H9 (cell line): ENCODE results near the gene RABGAP1L. TPM values are rescaled to one million over a fixed set of nuclear protein-coding genes. Genes with fewer than 3 reads are reported as not detected.

Source experiments
- DNase-seq: peaks from one replicate; pipeline ENCODE4 v3.0.0-alpha.2; 2017
- H2AFZ ChIP-seq: one replicate; pipeline ENCODE4 v1.6.1; 2013; ENCODE audit warnings: mild to moderate bottlenecking, low read length, control low read depth, moderate library complexity
- H2AK5ac ChIP-seq: 2 replicates; pipeline ENCODE4 v1.6.1; 2013; ENCODE audit warnings: low read length, control low read depth, mixed read lengths; ENCODE audit not compliant: insufficient read length
- H2BK120ac ChIP-seq: one replicate; pipeline ENCODE4 v1.6.1; 2013; ENCODE audit warnings: low read depth, mild to moderate bottlenecking, low read length, control low read depth, inconsistent platforms; ENCODE audit not compliant: poor library complexity, severe bottlenecking
- H2BK12ac ChIP-seq: 2 replicates; pipeline ENCODE4 v1.6.1; 2013; ENCODE audit warnings: low read length, control low read depth, mixed read lengths, low read depth; ENCODE audit not compliant: insufficient read length
- H2BK15ac ChIP-seq: 2 replicates; pipeline ENCODE4 v1.6.1; 2013; ENCODE audit warnings: low read depth, low read length, control low read depth
- H2BK20ac ChIP-seq: one replicate; pipeline ENCODE4 v1.6.1; 2013; ENCODE audit warnings: low read depth, mild to moderate bottlenecking, low read length, control low read depth, inconsistent platforms; ENCODE audit not compliant: poor library complexity, severe bottlenecking
- H2BK5ac ChIP-seq: 2 replicates; pipeline ENCODE4 v1.6.1; 2013; ENCODE audit warnings: low read length, control low read depth, mixed read lengths; ENCODE audit not compliant: insufficient read length
- H3K14ac ChIP-seq: 2 replicates; pipeline ENCODE4 v1.6.1; 2013; ENCODE audit warnings: low read length, control low read depth; ENCODE audit not compliant: insufficient read depth
- H3K18ac ChIP-seq: 2 replicates; pipeline ENCODE4 v1.6.1; 2013; ENCODE audit warnings: low read depth, mild to moderate bottlenecking, mixed read lengths, low read length, control low read depth; ENCODE audit not compliant: insufficient read length
- H3K23ac ChIP-seq: 2 replicates; pipeline ENCODE4 v1.6.1; 2013; ENCODE audit warnings: low read length, control low read depth, mixed read lengths, low read depth; ENCODE audit not compliant: insufficient read length
- H3K23me2 ChIP-seq: 2 replicates; pipeline ENCODE4 v1.6.1; 2013; ENCODE audit warnings: low read depth, mild to moderate bottlenecking, mixed read lengths, low read length, control low read depth; ENCODE audit not compliant: insufficient read length, poor library complexity, severe bottlenecking
- H3K27ac ChIP-seq: 2 replicates; pipeline ENCODE4 v1.5.1; 2013; ENCODE audit warnings: low read length, control low read depth, mixed read lengths, low read depth; ENCODE audit not compliant: insufficient read length
- H3K27me3 ChIP-seq: 2 replicates; pipeline ENCODE4 v1.6.1; 2013; ENCODE audit warnings: low read length, control low read depth, inconsistent platforms; ENCODE audit not compliant: insufficient read depth
- H3K4ac ChIP-seq: 2 replicates; pipeline ENCODE4 v1.6.1; 2013; ENCODE audit warnings: low read depth, mild to moderate bottlenecking, control low read depth, inconsistent platforms, low read length, moderate library complexity
- H3K4me1 ChIP-seq: 2 replicates; pipeline ENCODE4 v1.6.1; 2013; ENCODE audit warnings: low read length, control low read depth, inconsistent platforms; ENCODE audit not compliant: insufficient read depth
- H3K4me2 ChIP-seq: 2 replicates; pipeline ENCODE4 v1.6.1; 2013; ENCODE audit warnings: low read length, control low read depth, mixed read lengths; ENCODE audit not compliant: insufficient read length, insufficient read depth
- H3K56ac ChIP-seq: 2 replicates; pipeline ENCODE4 v1.6.1; 2013; ENCODE audit warnings: low read depth, mild to moderate bottlenecking, mixed read lengths, low read length, control low read depth; ENCODE audit not compliant: insufficient read length
- H3K79me1 ChIP-seq: 2 replicates; pipeline ENCODE4 v1.6.1; 2013; ENCODE audit warnings: low read depth, mild to moderate bottlenecking, moderate library complexity, low read length, control low read depth, inconsistent platforms; ENCODE audit not compliant: insufficient read depth, poor library complexity, severe bottlenecking
- H3K79me2 ChIP-seq: 2 replicates; pipeline ENCODE4 v1.6.1; 2013; ENCODE audit warnings: low read length, control low read depth, inconsistent platforms; ENCODE audit not compliant: insufficient read depth
- H3K9ac ChIP-seq: 2 replicates; pipeline ENCODE4 v1.6.1; 2013; ENCODE audit warnings: low read length, control low read depth, mixed read lengths; ENCODE audit not compliant: insufficient read length; ENCODE audit errors: extremely low read depth
- H3K9me3 ChIP-seq: one replicate; pipeline ENCODE4 v1.6.1; 2013; ENCODE audit warnings: low read depth, low read length, inconsistent platforms; ENCODE audit not compliant: control insufficient read depth
- H3T11ph ChIP-seq: one replicate; pipeline ENCODE4 v1.6.1; 2013; ENCODE audit warnings: mild to moderate bottlenecking, low read length, control low read depth, inconsistent platforms
- H4K20me1 ChIP-seq: one replicate; pipeline ENCODE4 v1.6.1; 2013; ENCODE audit not compliant: control insufficient read depth, insufficient read length, insufficient read depth
- H4K5ac ChIP-seq: 2 replicates; pipeline ENCODE4 v1.6.1; 2013; ENCODE audit warnings: low read depth, mild to moderate bottlenecking, mixed read lengths, low read length, control low read depth; ENCODE audit not compliant: insufficient read length
- H4K8ac ChIP-seq: replicated peaks from 2 replicates; pipeline ENCODE4 v1.6.1; 2013; ENCODE audit warnings: low read length, control low read depth, mixed read lengths, low read depth; ENCODE audit not compliant: insufficient read length
- H4K91ac ChIP-seq: 2 replicates; pipeline ENCODE4 v1.6.1; 2013; ENCODE audit warnings: low read depth, mild to moderate bottlenecking, moderate library complexity, mixed read lengths, low read length, control low read depth; ENCODE audit not compliant: insufficient read length
- H3K27ac Mint-ChIP-seq, 3 experiments: 2 replicates in 2 of 3; 3 replicates in 1 of 3; pipeline ENCODE4 v1.8.0; 2020 to 2021; ENCODE audit warnings: mixed read lengths in 3 of 3, mild to moderate bottlenecking in 1 of 3, moderate library complexity in 1 of 3
- H3K27me3 Mint-ChIP-seq: 2 replicates; pipeline ENCODE4 v1.8.0; 2021; ENCODE audit warnings: low read depth, mild to moderate bottlenecking, moderate library complexity, mixed read lengths
- H3K36me3 Mint-ChIP-seq, 3 experiments: 2 replicates in 2 of 3; 3 replicates in 1 of 3; pipeline ENCODE4 v1.8.0; 2020 to 2021; ENCODE audit warnings: low read depth in 3 of 3, mixed read lengths in 3 of 3; ENCODE audit not compliant: insufficient read depth in 1 of 3
- H3K4me1 Mint-ChIP-seq, 2 experiments: 2 replicates each; pipeline ENCODE4 v1.8.0; 2020; ENCODE audit warnings: mixed read lengths in 2 of 2
- H3K4me3 Mint-ChIP-seq, 2 experiments: 2 replicates in 1 of 2; 3 replicates in 1 of 2; pipeline ENCODE4 v1.8.0; 2020 to 2021; ENCODE audit warnings: mild to moderate bottlenecking in 2 of 2, mixed read lengths in 2 of 2, moderate library complexity in 1 of 2
- H3K9me3 Mint-ChIP-seq, 2 experiments: 2 replicates in 1 of 2; 3 replicates in 1 of 2; pipeline ENCODE4 v1.8.0; 2020; ENCODE audit warnings: mild to moderate bottlenecking in 2 of 2, mixed read lengths in 2 of 2, moderate library complexity in 1 of 2
- CTCF ChIP-seq: fragments of 200-600 bp; sonication (generic); conservative IDR thresholded peaks from 3 replicates; pipeline ENCODE4 v1.8.0; 2021; ENCODE audit warnings: antibody characterized with exemption, mild to moderate bottlenecking
- WGBS: extraction: QIAGEN DNeasy Blood & Tissue Kit; methylation state at CpG from one replicate; pipeline ENCODE4 v1.1.7; 2013; ENCODE audit warnings: missing lambda C conversion rate, low lambda C conversion rate, mixed read lengths; ENCODE audit not compliant: insufficient read length; ENCODE audit errors: extremely low coverage; 5-methylcytosine and 5-hydroxymethylcytosine counted together
- total RNA-seq: library from RNA; stranded (reverse); gene quantifications from 2 replicates; pipeline ENCODE4 v1.2.1, GENCODE V29; 2021

RABGAP1L gene
- total RNA-seq, 1 experiment from 2014 or later: 147 TPM

- no peaks in the 10 kb centered on the region for H3K27me3 ChIP-seq
- DNase-seq: peak; percentile 68
- H3K4me3 Mint-ChIP-seq: no peak overlapping the region
- H3T11ph ChIP-seq: no peak overlapping the region
- no peak overlapping the region for H3K14ac ChIP-seq
- H3K27ac ChIP-seq: no peak overlapping the region
- H4K8ac ChIP-seq: no peak overlapping the region
- no peak overlapping the region for H2BK120ac ChIP-seq
- H3K9me3 Mint-ChIP-seq: peaks cover 11 to 12% of the 10 kb centered on the region in 2 experiments; a peak in 4 of 5 replicates
- H3K9ac ChIP-seq: no peak overlapping the region
- no peak overlapping the region for H3K23ac ChIP-seq
- no peaks in the 10 kb centered on the region; a peak in 1 of 4 replicates for H3K4me1 Mint-ChIP-seq
- H3K18ac ChIP-seq: no peak overlapping the region
- peak overlapping the region in 1 of 3 experiments; percentile 75; a peak in 3 of 7 replicates for H3K27ac Mint-ChIP-seq
- H2BK12ac ChIP-seq: no peak overlapping the region
- H3K56ac ChIP-seq: no peak overlapping the region
- peaks cover 8 to 16% (median 9%) of the 10 kb centered on the region in 3 experiments; a peak in 6 of 7 replicates for H3K36me3 Mint-ChIP-seq
- H2BK15ac ChIP-seq: no peak overlapping the region
- no peak overlapping the region for H2AK5ac ChIP-seq
- no peak overlapping the region for H2BK5ac ChIP-seq
- no peaks in the 10 kb centered on the region for H3K4me1 ChIP-seq
- H2AFZ ChIP-seq: no peak overlapping the region
- H3K79me2 ChIP-seq: no peaks in the 10 kb centered on the region
- H3K27me3 Mint-ChIP-seq: no peaks in the 10 kb centered on the region
- no peaks in the 10 kb centered on the region for H4K20me1 ChIP-seq
- H3K9me3 ChIP-seq: peaks cover 6% of the 10 kb centered on the region
- no peaks in the 10 kb centered on the region for H3K79me1 ChIP-seq
- no peak overlapping the region for H3K4me2 ChIP-seq
- no peak overlapping the region for H2BK20ac ChIP-seq
- no peaks in the 10 kb centered on the region for H3K23me2 ChIP-seq
- no peak overlapping the region for H4K5ac ChIP-seq
- no peak overlapping the region for H3K4ac ChIP-seq
- no peak; the same call in 2 of the 3 replicates for TF ChIP-seq CTCF
- no peak overlapping the region for H4K91ac ChIP-seq
- no CpG with 5 or more reads among the region's 5 CpGs for WGBS
These were observed 142.2 kb downstream of the RABGAP1L start for GRCh38 chr1:174301295-174302077.
